Breast epithelium (tissue), 4 donors: ENCODE results near the gene RPL10. TPM values are rescaled to one million over a fixed set of nuclear protein-coding genes. Genes with fewer than 3 reads are reported as not detected.

ENCODE experiments used
- DNase-seq, 2 donors: peaks; one replicate each; pipeline ENCODE4 v3.0.0-alpha.2; 2019; ENCODE audit warnings: low spot score in 2 of 2
- H3K27ac ChIP-seq, 2 donors: fragments of 200-600 bp; sonication (generic) in 1 of 2; one replicate each; pipeline ENCODE4 v1.5.1; 2016 to 2019; ENCODE audit warnings: mild to moderate bottlenecking in 1 of 2
- H3K27me3 ChIP-seq, 2 donors: fragments of 200-600 bp; sonication (generic) in 1 of 2; one replicate each; pipeline versions ENCODE4 v1.5.1 to v1.6.0; 2017 to 2019; ENCODE audit warnings: control low read depth in 1 of 2, mild to moderate bottlenecking in 1 of 2
- H3K36me3 ChIP-seq: fragments of 200-600 bp; one replicate; pipeline ENCODE4 v1.5.1; 2019
- H3K4me1 ChIP-seq, 2 donors: fragments of 200-600 bp; sonication (generic); one replicate each; pipeline ENCODE4 v1.5.1; 2016 to 2019; ENCODE audit warnings: control low read depth in 1 of 2
- H3K4me3 ChIP-seq, 3 donors: fragments of 200-600 bp; sonication (generic); 1 replicate in 2 of 3; 2 replicates in 1 of 3; pipeline ENCODE4 v1.5.1; 2016 to 2019; ENCODE audit warnings: mild to moderate bottlenecking in 3 of 3, moderate library complexity in 2 of 3
- H3K9me3 ChIP-seq, 2 donors: fragments of 200-600 bp; sonication (generic) in 1 of 2; one replicate each; pipeline ENCODE4 v1.5.1; 2016 to 2019; ENCODE audit warnings: control low read depth in 1 of 2
- POLR2A ChIP-seq: fragments of 450-650 bp; IDR thresholded peaks from one replicate; pipeline ENCODE4 v1.6.1; 2016; ENCODE audit warnings: antibody characterized with exemption, mild to moderate bottlenecking, moderate library complexity
- POLR2AphosphoS5 ChIP-seq, 3 donors: sonication (generic); formaldehyde crosslinking; IDR thresholded peaks; one replicate each; pipeline ENCODE4 v1.6.1; 2017; ENCODE audit warnings: antibody characterized with exemption in 3 of 3
- intact Hi-C: fragments of 100-400 bp; cut with DNase I; formaldehyde crosslinking; loops from one replicate; pipeline ENCODE4 v1.15.1; 2023; ENCODE audit warnings: low total_unique reads
- total RNA-seq, 3 donors: library from RNA; depleted of rRNA; stranded (reverse); fragments of >200 nt; gene quantifications; one replicate each; pipeline ENCODE4 v1.1.0, GENCODE V29; 2016
- TF ChIP-seq, protein P1 (sequence below), 3 donors: fragments of 450-650 bp; IDR thresholded peaks; one replicate each; pipeline ENCODE4 v1.5.1; 2016 to 2017; ENCODE audit warnings: antibody characterized with exemption in 3 of 3, mild to moderate bottlenecking in 3 of 3, moderate library complexity in 3 of 3

RPL10 gene
- total RNA-seq, 3 donors from 2014 or later = 8,496 to 9,265 (median 8,695) TPM

DNA sequence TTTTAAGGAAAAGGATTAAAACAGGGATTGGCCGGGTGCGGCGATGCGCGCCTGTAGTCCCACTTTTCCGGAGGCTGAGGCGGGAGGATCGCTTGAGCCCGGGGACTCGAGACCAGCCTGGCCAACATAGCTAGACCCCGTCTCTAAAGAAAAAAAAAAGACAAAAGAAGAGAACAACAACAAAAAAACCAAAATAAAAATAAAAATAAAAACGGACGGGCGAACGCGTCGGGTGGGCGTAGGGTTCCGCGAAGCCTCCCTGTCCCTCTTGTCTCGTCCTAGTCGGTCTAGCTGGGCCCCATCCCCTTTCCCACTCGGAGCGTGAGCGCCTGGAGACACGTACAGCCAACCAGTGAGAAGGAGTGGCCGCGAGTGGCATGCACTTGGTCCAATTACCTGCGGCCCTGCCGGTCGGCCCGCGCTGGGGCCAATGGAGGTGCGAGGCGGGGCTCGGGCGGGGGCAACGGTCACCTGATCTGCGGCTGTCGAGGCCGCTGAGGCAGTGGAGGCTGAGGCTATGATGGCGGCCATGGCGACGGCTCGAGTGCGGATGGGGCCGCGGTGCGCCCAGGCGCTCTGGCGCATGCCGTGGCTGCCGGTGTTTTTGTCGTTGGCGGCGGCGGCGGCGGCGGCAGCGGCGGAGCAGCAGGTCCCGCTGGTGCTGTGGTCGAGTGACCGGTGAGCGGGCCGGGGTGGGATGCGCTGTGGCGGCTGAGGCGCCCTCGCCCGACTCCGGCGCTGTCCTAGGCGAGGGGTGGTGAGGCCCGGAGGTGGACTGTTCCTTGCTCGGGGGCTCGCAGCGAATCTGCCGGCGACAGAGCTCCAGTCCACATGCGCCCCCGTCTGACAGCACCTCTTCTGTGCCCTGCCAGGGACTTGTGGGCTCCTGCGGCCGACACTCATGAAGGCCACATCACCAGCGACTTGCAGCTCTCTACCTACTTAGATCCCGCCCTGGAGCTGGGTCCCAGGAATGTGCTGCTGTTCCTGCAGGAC lies 30.3 kb downstream of the RPL10 start, which contains the start of gene ATP6AP1:
Gene ATP6AP1, plus strand, starts transcription at position 502 of the 996 bp plus-strand sequence. Its CDS starts 16 bp downstream, at position 518.
- Histone ChIP-seq H3K27me3 (peaks cover 0 to 17% of the 10 kb centered on the region in 2 donors), H3K9me3 (no peaks in the 10 kb centered on the region), H3K4me1 (no peaks in the 10 kb centered on the region), H3K4me3 (peak within 1 kb of the TSS; percentile 71 to 83 (median 72)), H3K36me3 (no peaks in the 10 kb centered on the region), H3K27ac (peak within 1 kb of the TSS; percentile 82 to 88)
- DNase-seq = peak; percentile 91 to 92
- TF ChIP-seq POLR2A = peak; percentile 33
- TF ChIP-seq POLR2AphosphoS5 (IDR thresholded peaks at IDR 0.05) = peak; percentile 66 to 84 (median 79)
- TF ChIP-seq, protein P1, sequence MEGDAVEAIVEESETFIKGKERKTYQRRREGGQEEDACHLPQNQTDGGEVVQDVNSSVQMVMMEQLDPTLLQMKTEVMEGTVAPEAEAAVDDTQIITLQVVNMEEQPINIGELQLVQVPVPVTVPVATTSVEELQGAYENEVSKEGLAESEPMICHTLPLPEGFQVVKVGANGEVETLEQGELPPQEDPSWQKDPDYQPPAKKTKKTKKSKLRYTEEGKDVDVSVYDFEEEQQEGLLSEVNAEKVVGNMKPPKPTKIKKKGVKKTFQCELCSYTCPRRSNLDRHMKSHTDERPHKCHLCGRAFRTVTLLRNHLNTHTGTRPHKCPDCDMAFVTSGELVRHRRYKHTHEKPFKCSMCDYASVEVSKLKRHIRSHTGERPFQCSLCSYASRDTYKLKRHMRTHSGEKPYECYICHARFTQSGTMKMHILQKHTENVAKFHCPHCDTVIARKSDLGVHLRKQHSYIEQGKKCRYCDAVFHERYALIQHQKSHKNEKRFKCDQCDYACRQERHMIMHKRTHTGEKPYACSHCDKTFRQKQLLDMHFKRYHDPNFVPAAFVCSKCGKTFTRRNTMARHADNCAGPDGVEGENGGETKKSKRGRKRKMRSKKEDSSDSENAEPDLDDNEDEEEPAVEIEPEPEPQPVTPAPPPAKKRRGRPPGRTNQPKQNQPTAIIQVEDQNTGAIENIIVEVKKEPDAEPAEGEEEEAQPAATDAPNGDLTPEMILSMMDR (IDR thresholded peaks at IDR 0.05) = no peak
- intact Hi-C loops = no loop called here

DNA sequence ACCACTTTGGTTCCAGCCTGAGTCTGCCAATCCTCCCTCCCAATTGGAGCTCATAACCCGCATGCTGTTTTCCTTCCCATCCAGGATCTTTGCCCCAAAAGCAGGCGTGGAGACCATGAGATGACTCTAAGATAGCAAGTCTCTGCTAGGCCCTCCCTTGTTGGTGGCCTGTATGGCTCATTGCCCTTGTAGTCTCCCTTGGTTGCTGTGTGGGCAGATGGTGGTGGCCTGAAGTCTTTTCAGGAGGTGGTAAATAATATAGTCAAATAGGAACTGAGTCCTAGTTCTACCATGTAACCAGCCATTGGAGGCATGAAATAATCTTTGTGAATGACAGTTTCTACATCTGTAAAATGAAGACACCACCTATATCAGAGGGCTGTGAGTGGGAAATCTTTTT lies 31.5 kb downstream of the RPL10 start:
- H3K9me3 ChIP-seq = no peaks in the 10 kb centered on the region
- DNase-seq = no peak
- no peaks in the 10 kb centered on the region for H3K36me3 ChIP-seq
- H3K27ac ChIP-seq = peak overlapping the region in 1 of 2 donors; percentile 88
- peak overlapping the region; percentile 71 to 83 (median 72) for H3K4me3 ChIP-seq
- no peak for TF ChIP-seq POLR2AphosphoS5 (IDR thresholded peaks at IDR 0.05)
- TF ChIP-seq POLR2A = no peak
- TF ChIP-seq, protein P1 (IDR thresholded peaks at IDR 0.05) = no peak
- peaks cover 0 to 30% of the 10 kb centered on the region in 2 donors for H3K27me3 ChIP-seq
- intact Hi-C loops = no loop called here
- H3K4me1 ChIP-seq = no peaks in the 10 kb centered on the region

DNA sequence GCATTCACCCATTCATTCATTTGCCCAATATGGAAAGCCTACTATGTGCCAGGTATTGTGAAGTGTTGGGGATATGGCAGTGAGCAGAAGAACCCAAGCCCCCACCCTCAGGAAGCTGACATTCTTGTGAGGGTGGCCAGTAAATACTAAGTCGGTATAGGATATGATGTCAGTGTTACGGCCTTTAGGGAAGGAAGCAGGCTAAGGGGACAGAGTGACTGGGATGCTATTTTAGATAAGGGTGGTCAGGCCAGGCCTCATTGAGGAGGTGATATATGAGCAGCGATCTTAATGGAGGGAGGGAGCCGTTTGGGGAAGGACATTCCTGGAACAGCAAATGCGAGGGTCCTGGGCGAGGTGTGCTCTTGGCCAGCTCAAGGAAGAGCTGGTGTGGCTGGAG lies 32.3 kb downstream of the RPL10 start:
- H3K27ac ChIP-seq = peak overlapping the region; percentile 30 to 58
- no peaks in the 10 kb centered on the region for H3K9me3 ChIP-seq
- intact Hi-C loops = no loop called here
- H3K27me3 ChIP-seq = peaks cover 0 to 36% of the 10 kb centered on the region in 2 donors
- peak overlapping the region in 1 of 3 donors; percentile 11 for H3K4me3 ChIP-seq
- TF ChIP-seq, protein P1 (IDR thresholded peaks at IDR 0.05) = no peak
- TF ChIP-seq POLR2AphosphoS5 (IDR thresholded peaks at IDR 0.05) = no peak
- TF ChIP-seq POLR2A = no peak
- no peaks in the 10 kb centered on the region for H3K36me3 ChIP-seq
- DNase-seq = no peak
- no peaks in the 10 kb centered on the region for H3K4me1 ChIP-seq

DNA sequence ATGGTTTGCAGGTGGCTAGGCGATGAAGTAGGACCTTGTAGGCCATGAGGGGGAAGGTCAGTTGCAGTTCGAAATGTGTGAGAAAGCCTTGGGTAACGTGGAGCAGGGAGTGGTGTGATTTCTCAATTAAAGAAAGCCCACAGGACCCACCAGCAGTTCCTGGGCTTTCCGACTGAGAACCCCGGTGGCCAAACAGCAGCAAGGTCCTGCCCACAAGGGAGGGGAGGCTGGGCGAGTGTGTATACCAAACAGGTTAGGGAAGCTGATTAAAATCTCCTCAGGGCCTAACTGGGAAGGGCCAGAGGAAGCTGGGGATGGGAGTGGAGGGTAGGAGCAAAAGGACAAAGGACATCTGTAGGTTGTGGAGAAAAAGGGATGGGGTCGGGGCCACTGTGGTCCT lies 32.7 kb downstream of the RPL10 start:
- no peak for TF ChIP-seq POLR2A
- TF ChIP-seq POLR2AphosphoS5 (IDR thresholded peaks at IDR 0.05) = no peak
- TF ChIP-seq, protein P1 (IDR thresholded peaks at IDR 0.05) = no peak

DNA sequence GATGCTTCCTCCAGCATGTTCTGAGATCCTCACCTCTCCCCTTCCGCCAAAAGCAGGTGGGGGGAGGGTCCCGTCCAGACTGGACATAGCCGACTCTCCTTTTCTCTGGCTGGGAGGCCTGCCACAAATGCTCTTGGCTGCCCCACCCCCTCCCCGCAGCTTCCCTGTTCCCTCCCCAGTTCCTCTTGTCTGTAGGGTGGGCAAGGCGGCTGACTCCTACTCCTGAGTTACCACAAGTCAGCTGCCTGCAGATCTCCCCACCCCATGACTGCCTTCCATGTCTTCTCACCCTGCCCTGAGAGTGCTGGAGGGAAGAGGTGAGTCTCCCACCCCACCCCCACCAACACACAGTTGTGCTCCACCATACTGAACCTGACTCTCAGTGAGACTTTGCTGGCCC lies 33.2 kb downstream of the RPL10 start:
- no peak overlapping the region for H3K4me3 ChIP-seq
- H3K4me1 ChIP-seq = no peaks in the 10 kb centered on the region
- no peaks in the 10 kb centered on the region for H3K9me3 ChIP-seq
- H3K27me3 ChIP-seq = peaks cover 0 to 36% of the 10 kb centered on the region in 2 donors
- peak overlapping the region; percentile 30 to 58 for H3K27ac ChIP-seq
- H3K36me3 ChIP-seq = no peaks in the 10 kb centered on the region
- no peak for DNase-seq
- TF ChIP-seq, protein P1 (IDR thresholded peaks at IDR 0.05) = no peak
- TF ChIP-seq POLR2A (no peak), POLR2AphosphoS5 (IDR thresholded peaks at IDR 0.05) (no peak)
- intact Hi-C loops = no loop called here

More for the DNA sequence above, 32.7 kb downstream of the RPL10 start:
- H3K27ac ChIP-seq = peak overlapping the region; percentile 30 to 58
- intact Hi-C loops = no loop called here
- H3K4me3 ChIP-seq = peak overlapping the region in 1 of 3 donors; percentile 11
- H3K36me3 ChIP-seq = no peaks in the 10 kb centered on the region
- H3K9me3 ChIP-seq = no peaks in the 10 kb centered on the region
- H3K27me3 ChIP-seq = peaks cover 0 to 36% of the 10 kb centered on the region in 2 donors
- H3K4me1 ChIP-seq = no peaks in the 10 kb centered on the region
- no peak for DNase-seq
